ENCODE data around the gene SLC39A9.

Gene SLC39A9

GRCh38 chr14:69354383-69355153 is 43.9 kb upstream of the SLC39A9 start:
- ChIA-PET POLR2A (no interaction called here), CTCF (no interaction called here)
- DNase-seq (ENCODE audit: extremely low spot score) = no peak
- TF ChIP-seq CTBP1 (IDR thresholded peaks at IDR 0.05; ENCODE audit: borderline replicate concordance) (no peak), LEF1 (IDR thresholded peaks at IDR 0.05; ENCODE audit: borderline replicate concordance) (no peak), NFRKB (IDR thresholded peaks at IDR 0.05) (no peak), FOXM1 (IDR thresholded peaks at IDR 0.05; ENCODE audit: borderline replicate concordance) (no peak), SP1 (IDR thresholded peaks at IDR 0.05) (no peak), SUZ12 (IDR thresholded peaks at IDR 0.05) (no peak), ZNF384 (IDR thresholded peaks at IDR 0.05) (no peak), ELF4 (IDR thresholded peaks at IDR 0.05) (no peak), ARNT (IDR thresholded peaks at IDR 0.05) (no peak), BHLHE40 (IDR thresholded peaks at IDR 0.05; ENCODE audit: borderline replicate concordance) (no peak), FOXA1 (IDR thresholded peaks at IDR 0.05) (no peak), TARDBP (IDR thresholded peaks at IDR 0.05) (no peak)

GRCh38 chr14:69355154-69355597 is 43.3 kb upstream of the SLC39A9 start:
- CTCF ChIA-PET = no interaction called here
- TF ChIP-seq BHLHE40 (IDR thresholded peaks at IDR 0.05; ENCODE audit: borderline replicate concordance) = no peak
- TF ChIP-seq HDGF (IDR thresholded peaks at IDR 0.05; ENCODE audit: borderline replicate concordance) = no peak
- TF ChIP-seq ELF4 (IDR thresholded peaks at IDR 0.05) = no peak
- TF ChIP-seq FOXA1 (IDR thresholded peaks at IDR 0.05) = no peak
- TF ChIP-seq CTBP1 (IDR thresholded peaks at IDR 0.05; ENCODE audit: borderline replicate concordance) = no peak
- TF ChIP-seq ARNT (IDR thresholded peaks at IDR 0.05) = no peak
- no peak for TF ChIP-seq L3MBTL2 (conservative IDR thresholded peaks at IDR 0.05)
- no peak for TF ChIP-seq FOXM1 (IDR thresholded peaks at IDR 0.05; ENCODE audit: borderline replicate concordance)
- no peak for TF ChIP-seq LEF1 (IDR thresholded peaks at IDR 0.05; ENCODE audit: borderline replicate concordance)
- no peak for TF ChIP-seq PKNOX1 (IDR thresholded peaks at IDR 0.05)
- no peak for TF ChIP-seq FOXK2 (IDR thresholded peaks at IDR 0.05)
- no peak for TF ChIP-seq SUZ12 (IDR thresholded peaks at IDR 0.05)
- TF ChIP-seq SP1 (IDR thresholded peaks at IDR 0.05) = no peak
- TF ChIP-seq ZNF384 (IDR thresholded peaks at IDR 0.05) = no peak
- no peak for TF ChIP-seq NFRKB (IDR thresholded peaks at IDR 0.05)
- no peak for TF ChIP-seq TARDBP (IDR thresholded peaks at IDR 0.05)
- DNase-seq (ENCODE audit: extremely low spot score) = no peak
- POLR2A ChIA-PET = no interaction called here

GRCh38 chr14:69355607-69356281 is 42.7 kb upstream of the SLC39A9 start:
- CTCF ChIA-PET = no interaction called here
- DNase-seq (ENCODE audit: extremely low spot score) = no peak

GRCh38 chr14:69356903-69357543 is 41.5 kb upstream of the SLC39A9 start:
- POLR2A ChIA-PET = interaction anchor here (1.7 kb wide), 1 partner anchor 97 kb away, joined by 5 read pairs; the partner anchor contains the start of gene GALNT16
- CTCF ChIA-PET = interaction anchor here (1.8 kb wide), 1 partner anchor 10 kb away, joined by 9 read pairs; no protein-coding TSS in a partner anchor

More at GRCh38 chr14:69355607-69356281, 42.7 kb upstream of the SLC39A9 start:
- TF ChIP-seq SP1 (IDR thresholded peaks at IDR 0.05) (no peak), NFRKB (IDR thresholded peaks at IDR 0.05) (no peak), LEF1 (IDR thresholded peaks at IDR 0.05; ENCODE audit: borderline replicate concordance) (no peak), ZNF384 (IDR thresholded peaks at IDR 0.05) (no peak), FOXA1 (IDR thresholded peaks at IDR 0.05) (no peak), BHLHE40 (IDR thresholded peaks at IDR 0.05; ENCODE audit: borderline replicate concordance) (no peak), ARNT (IDR thresholded peaks at IDR 0.05) (no peak), CTBP1 (IDR thresholded peaks at IDR 0.05; ENCODE audit: borderline replicate concordance) (no peak), FOXM1 (IDR thresholded peaks at IDR 0.05; ENCODE audit: borderline replicate concordance) (no peak), TARDBP (IDR thresholded peaks at IDR 0.05) (no peak)
- POLR2A ChIA-PET = interaction anchor here (0.6 kb wide), 1 partner anchor 1552 kb away, joined by 3 read pairs; no protein-coding TSS in a partner anchor

GRCh38 chr14:69357544-69358200 is 40.8 kb upstream of the SLC39A9 start:
- TF ChIP-seq PKNOX1 (IDR thresholded peaks at IDR 0.05) (no peak), NFRKB (IDR thresholded peaks at IDR 0.05) (no peak), FOXK2 (IDR thresholded peaks at IDR 0.05) (no peak), ARNT (IDR thresholded peaks at IDR 0.05) (no peak), FOXM1 (IDR thresholded peaks at IDR 0.05; ENCODE audit: borderline replicate concordance) (no peak)
- DNase-seq (ENCODE audit: extremely low spot score) = no peak
- POLR2A ChIA-PET = interaction anchor here (1.7 kb wide), 1 partner anchor 98 kb away, joined by 5 read pairs; the partner anchor contains the start of gene GALNT16
- CTCF ChIA-PET = interaction anchor here (1.8 kb wide), 1 partner anchor 11 kb away, joined by 9 read pairs; no protein-coding TSS in a partner anchor

More at GRCh38 chr14:69356903-69357543, 41.5 kb upstream of the SLC39A9 start:
- no peak for TF ChIP-seq SUZ12 (IDR thresholded peaks at IDR 0.05)
- no peak for TF ChIP-seq BHLHE40 (IDR thresholded peaks at IDR 0.05; ENCODE audit: borderline replicate concordance)
- TF ChIP-seq TARDBP (IDR thresholded peaks at IDR 0.05) = no peak
- TF ChIP-seq FOXM1 (IDR thresholded peaks at IDR 0.05; ENCODE audit: borderline replicate concordance) = no peak
- TF ChIP-seq SP1 (IDR thresholded peaks at IDR 0.05) = no peak
- TF ChIP-seq ARNT (IDR thresholded peaks at IDR 0.05) = no peak
- no peak for TF ChIP-seq CTBP1 (IDR thresholded peaks at IDR 0.05; ENCODE audit: borderline replicate concordance)
- DNase-seq (ENCODE audit: extremely low spot score) = no peak
